ENCODE results near the gene RGCC.

DNA sequence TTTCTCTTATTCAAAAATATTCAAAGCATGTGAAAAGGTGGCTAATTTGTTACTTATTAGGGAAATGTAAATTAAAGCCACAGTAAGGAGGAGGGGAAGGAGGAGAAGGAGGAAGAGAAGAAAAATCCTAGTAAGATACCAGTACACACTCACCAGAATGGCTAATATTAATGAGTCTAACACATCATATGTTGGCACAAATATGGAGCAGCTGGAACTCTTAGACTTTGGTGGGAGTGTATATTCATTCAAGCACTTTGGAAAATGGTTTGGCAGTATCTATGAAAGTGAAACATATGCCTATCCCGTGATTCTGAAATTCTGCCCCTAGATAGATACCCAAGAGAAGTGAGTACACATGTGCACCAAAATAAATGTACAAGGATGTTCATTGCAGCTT lies 38.1 kb upstream of the RGCC start:
- TF ChIP-seq, protein P1, sequence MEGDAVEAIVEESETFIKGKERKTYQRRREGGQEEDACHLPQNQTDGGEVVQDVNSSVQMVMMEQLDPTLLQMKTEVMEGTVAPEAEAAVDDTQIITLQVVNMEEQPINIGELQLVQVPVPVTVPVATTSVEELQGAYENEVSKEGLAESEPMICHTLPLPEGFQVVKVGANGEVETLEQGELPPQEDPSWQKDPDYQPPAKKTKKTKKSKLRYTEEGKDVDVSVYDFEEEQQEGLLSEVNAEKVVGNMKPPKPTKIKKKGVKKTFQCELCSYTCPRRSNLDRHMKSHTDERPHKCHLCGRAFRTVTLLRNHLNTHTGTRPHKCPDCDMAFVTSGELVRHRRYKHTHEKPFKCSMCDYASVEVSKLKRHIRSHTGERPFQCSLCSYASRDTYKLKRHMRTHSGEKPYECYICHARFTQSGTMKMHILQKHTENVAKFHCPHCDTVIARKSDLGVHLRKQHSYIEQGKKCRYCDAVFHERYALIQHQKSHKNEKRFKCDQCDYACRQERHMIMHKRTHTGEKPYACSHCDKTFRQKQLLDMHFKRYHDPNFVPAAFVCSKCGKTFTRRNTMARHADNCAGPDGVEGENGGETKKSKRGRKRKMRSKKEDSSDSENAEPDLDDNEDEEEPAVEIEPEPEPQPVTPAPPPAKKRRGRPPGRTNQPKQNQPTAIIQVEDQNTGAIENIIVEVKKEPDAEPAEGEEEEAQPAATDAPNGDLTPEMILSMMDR (IDR thresholded peaks at IDR 0.05) = no peak
- TF ChIP-seq POLR2A (IDR thresholded peaks at IDR 0.05; ENCODE audit: low read depth) (no peak), POLR2AphosphoS5 (IDR thresholded peaks at IDR 0.05) (no peak), EP300 (IDR thresholded peaks at IDR 0.05) (no peak)
